Mesenchymal stem cell (in vitro differentiated cells and primary cell): Measurements from ENCODE around the gene CFAP157.

Experiments used
- DNase-seq: peaks from one replicate; pipeline ENCODE4 v3.0.0-alpha.2; 2013
- H2AFZ ChIP-seq: one replicate; pipeline ENCODE4 v1.6.1; 2013; ENCODE audit warnings: low read depth, mild to moderate bottlenecking, control low read depth, inconsistent platforms, low read length, moderate library complexity
- H2AK5ac ChIP-seq: 2 replicates; pipeline ENCODE4 v1.6.1; 2013; ENCODE audit warnings: low read length, moderate library complexity, mild to moderate bottlenecking, inconsistent platforms; ENCODE audit not compliant: severe bottlenecking
- H2BK120ac ChIP-seq: one replicate; pipeline ENCODE4 v1.6.1; 2013; ENCODE audit warnings: low read depth, mild to moderate bottlenecking, inconsistent platforms, low read length, moderate library complexity
- H2BK12ac ChIP-seq, 2 experiments: one replicate each; pipeline ENCODE4 v1.6.1; 2013; ENCODE audit warnings: inconsistent platforms in 2 of 2, low read length in 2 of 2, mild to moderate bottlenecking in 2 of 2, moderate library complexity in 2 of 2, control low read depth in 1 of 2
- H2BK15ac ChIP-seq: one replicate; pipeline ENCODE4 v1.6.1; 2013; ENCODE audit warnings: mild to moderate bottlenecking, low read depth, inconsistent platforms; ENCODE audit not compliant: poor library complexity, severe bottlenecking
- H2BK5ac ChIP-seq: 2 replicates; pipeline ENCODE4 v1.6.1; 2013; ENCODE audit warnings: low read depth, mild to moderate bottlenecking, low read length, control low read depth, inconsistent platforms; ENCODE audit not compliant: poor library complexity, severe bottlenecking
- H3K14ac ChIP-seq, 2 experiments: one replicate each; pipeline ENCODE4 v1.6.1; 2013; ENCODE audit warnings: inconsistent platforms in 2 of 2, low read length in 2 of 2, control low read depth in 1 of 2, mild to moderate bottlenecking in 1 of 2, moderate library complexity in 1 of 2
- H3K18ac ChIP-seq, 2 experiments: one replicate each; pipeline ENCODE4 v1.6.1; 2013; ENCODE audit warnings: inconsistent platforms in 2 of 2, low read length in 2 of 2, control low read depth in 1 of 2, low read depth in 1 of 2, mild to moderate bottlenecking in 1 of 2
- H3K23ac ChIP-seq, 2 experiments: one replicate each; pipeline ENCODE4 v1.6.1; 2013; ENCODE audit warnings: inconsistent platforms in 2 of 2, low read length in 2 of 2, mild to moderate bottlenecking in 2 of 2, moderate library complexity in 2 of 2, control low read depth in 1 of 2
- H3K27ac ChIP-seq: 2 replicates; pipeline ENCODE4 v1.5.1; 2013; ENCODE audit warnings: mild to moderate bottlenecking, moderate library complexity, low read length, control low read depth, inconsistent platforms; ENCODE audit not compliant: poor library complexity, severe bottlenecking
- H3K27me3 ChIP-seq, 2 experiments: 2 replicates each; pipeline versions ENCODE4 v1.6.1 to v1.7.0; 2013; ENCODE audit warnings: low read length in 2 of 2, mild to moderate bottlenecking in 2 of 2, moderate library complexity in 2 of 2, control low read depth in 1 of 2, inconsistent platforms in 1 of 2; ENCODE audit not compliant: control insufficient read depth in 1 of 2, insufficient read depth in 1 of 2
- H3K36me3 ChIP-seq, 2 experiments: 2 replicates each; pipeline versions ENCODE4 v1.6.1 to v1.7.0; 2013; ENCODE audit warnings: low read length in 2 of 2, control low read depth in 1 of 2, inconsistent platforms in 1 of 2, low read depth in 1 of 2, mild to moderate bottlenecking in 1 of 2; ENCODE audit not compliant: insufficient read depth in 2 of 2, control insufficient read depth in 1 of 2
- H3K4ac ChIP-seq, 2 experiments: one replicate each; pipeline ENCODE4 v1.6.1; 2013; ENCODE audit warnings: inconsistent platforms in 2 of 2, low read length in 2 of 2, mild to moderate bottlenecking in 2 of 2, moderate library complexity in 2 of 2, control low read depth in 1 of 2, low read depth in 1 of 2
- H3K4me1 ChIP-seq: 2 replicates; pipeline ENCODE4 v1.6.1; 2013; ENCODE audit warnings: low read depth, low read length, control low read depth; ENCODE audit not compliant: control insufficient read depth, insufficient read depth
- H3K4me2 ChIP-seq: 2 replicates; pipeline ENCODE4 v1.6.1; 2013; ENCODE audit warnings: low read length, mild to moderate bottlenecking, inconsistent platforms; ENCODE audit not compliant: poor library complexity, severe bottlenecking
- H3K4me3 ChIP-seq, 2 experiments: 2 replicates each; pipeline versions ENCODE4 v1.5.1 to v1.7.0; 2013; ENCODE audit warnings: low read length in 2 of 2, mild to moderate bottlenecking in 2 of 2, control low read depth in 1 of 2, low read depth in 1 of 2; ENCODE audit not compliant: insufficient read depth in 1 of 2
- H3K79me1 ChIP-seq: replicated peaks from 2 replicates; pipeline ENCODE4 v1.6.1; 2013; ENCODE audit warnings: mild to moderate bottlenecking, control low read depth, low read length, inconsistent platforms; ENCODE audit not compliant: poor library complexity, severe bottlenecking
- H3K9ac ChIP-seq: 2 replicates; pipeline ENCODE4 v1.7.0; 2013; ENCODE audit warnings: mild to moderate bottlenecking, low read length, moderate library complexity
- H3K9me3 ChIP-seq: 2 replicates; pipeline ENCODE4 v1.7.0; 2013; ENCODE audit warnings: mild to moderate bottlenecking, low read length; ENCODE audit not compliant: control insufficient read depth
- H4K8ac ChIP-seq: one replicate; pipeline ENCODE4 v1.6.1; 2013; ENCODE audit warnings: inconsistent platforms, mild to moderate bottlenecking, low read length, moderate library complexity
- H4K91ac ChIP-seq: one replicate; pipeline ENCODE4 v1.6.1; 2013; ENCODE audit warnings: mild to moderate bottlenecking, low read length, inconsistent platforms
- WGBS: methylation state at CpG from one replicate; pipeline ENCODE4 v1.1.7; 2013; ENCODE audit warnings: mixed read lengths; 5-methylcytosine and 5-hydroxymethylcytosine counted together

CFAP157 gene

GRCh38 chr9:127720031-127720864 lies 13.5 kb downstream of the CFAP157 start:
- Histone ChIP-seq H4K91ac (peak overlapping the region; percentile 29), H3K9me3 (no peaks in the 10 kb centered on the region)

GRCh38 chr9:127720865-127721227 lies 14.1 kb downstream of the CFAP157 start:
- H2BK15ac ChIP-seq = no peak overlapping the region
- no peak overlapping the region for H3K4ac ChIP-seq
- H3K9ac ChIP-seq = no peak overlapping the region
- no peak overlapping the region for H3K23ac ChIP-seq
- H3K18ac ChIP-seq = no peak overlapping the region
- no peak overlapping the region for H2BK5ac ChIP-seq
- no peak overlapping the region for H3K14ac ChIP-seq
- H2AK5ac ChIP-seq = no peak overlapping the region
- H4K8ac ChIP-seq = no peak overlapping the region
- no peak for DNase-seq
- H4K91ac ChIP-seq = no peak overlapping the region
- H2BK12ac ChIP-seq = peak overlapping the region in 1 of 2 experiments; percentile 21
- peaks cover 18% of the 10 kb centered on the region for H3K4me1 ChIP-seq
- H3K27ac ChIP-seq = no peak overlapping the region
- H3K4me3 ChIP-seq = no peak overlapping the region
- H3K36me3 ChIP-seq = no peaks in the 10 kb centered on the region
- H3K79me1 ChIP-seq = no peaks in the 10 kb centered on the region
- no peak overlapping the region for H2AFZ ChIP-seq
- no peak overlapping the region for H3K4me2 ChIP-seq
- no peak overlapping the region for H2BK120ac ChIP-seq
- H3K9me3 ChIP-seq = no peaks in the 10 kb centered on the region
- peaks cover 0 to 3% of the 10 kb centered on the region in 2 experiments for H3K27me3 ChIP-seq

More at GRCh38 chr9:127720031-127720864, 13.5 kb downstream of the CFAP157 start:
- Histone ChIP-seq H3K27ac (no peak overlapping the region), H3K27me3 (peaks cover 0 to 3% of the 10 kb centered on the region in 2 experiments), H3K14ac (peak overlapping the region in 1 of 2 experiments; percentile 69), H4K8ac (no peak overlapping the region), H2BK15ac (no peak overlapping the region), H2AFZ (no peak overlapping the region), H3K23ac (peak overlapping the region in 1 of 2 experiments; percentile 35), H2BK12ac (no peak overlapping the region), H3K4me2 (no peak overlapping the region), H3K36me3 (no peaks in the 10 kb centered on the region), H3K4me3 (no peak overlapping the region), H2AK5ac (no peak overlapping the region), H3K79me1 (no peaks in the 10 kb centered on the region), H2BK5ac (no peak overlapping the region), H3K4ac (no peak overlapping the region), H3K9ac (no peak overlapping the region), H3K4me1 (peaks cover 18% of the 10 kb centered on the region), H3K18ac (no peak overlapping the region), H2BK120ac (no peak overlapping the region)
- WGBS = 87% methylated on average over 12 of the region's 12 CpGs
- DNase-seq = no peak

- H3K27me3 ChIP-seq = peaks cover 0 to 3% of the 10 kb centered on the region in 2 experiments
- H3K9me3 ChIP-seq = no peaks in the 10 kb centered on the region
- H3K4me3 ChIP-seq = no peak overlapping the region
- H3K14ac ChIP-seq = no peak overlapping the region
- no peak overlapping the region for H3K4ac ChIP-seq
- no peak overlapping the region for H3K18ac ChIP-seq
- 55% methylated on average over 11 of the region's 11 CpGs for WGBS
- H4K91ac ChIP-seq = no peak overlapping the region
- no peak overlapping the region for H3K23ac ChIP-seq
- no peak overlapping the region for H2BK5ac ChIP-seq
- no peak overlapping the region for H2AFZ ChIP-seq
- no peak overlapping the region for H2AK5ac ChIP-seq
- no peak overlapping the region for H4K8ac ChIP-seq
- no peak for DNase-seq
- peaks cover 13% of the 10 kb centered on the region for H3K4me1 ChIP-seq
- H2BK15ac ChIP-seq = no peak overlapping the region
- H2BK120ac ChIP-seq = no peak overlapping the region
- H3K36me3 ChIP-seq = no peaks in the 10 kb centered on the region
- H2BK12ac ChIP-seq = no peak overlapping the region
- no peak overlapping the region for H3K27ac ChIP-seq
- H3K4me2 ChIP-seq = no peak overlapping the region
- no peak overlapping the region for H3K9ac ChIP-seq
- H3K79me1 ChIP-seq = no peaks in the 10 kb centered on the region
Observed at GRCh38 chr9:127721391-127721821, 14.6 kb downstream of the CFAP157 start.

GRCh38 chr9:127722055-127722745 lies 15.4 kb downstream of the CFAP157 start:
- H2BK15ac ChIP-seq = no peak overlapping the region
- no peak overlapping the region for H3K4me3 ChIP-seq
- no peak overlapping the region for H4K8ac ChIP-seq
- no peak overlapping the region for H2BK5ac ChIP-seq
- H3K27ac ChIP-seq = no peak overlapping the region
- H2AK5ac ChIP-seq = no peak overlapping the region
- H2AFZ ChIP-seq = no peak overlapping the region
- no peak overlapping the region for H3K18ac ChIP-seq
- DNase-seq = no peak
- no peaks in the 10 kb centered on the region for H3K79me1 ChIP-seq
- WGBS = 85% methylated on average over 12 of the region's 12 CpGs
- no peak overlapping the region for H3K9ac ChIP-seq
- H3K9me3 ChIP-seq = no peaks in the 10 kb centered on the region
- H2BK12ac ChIP-seq = no peak overlapping the region
- peaks cover 0 to 3% of the 10 kb centered on the region in 2 experiments for H3K27me3 ChIP-seq
- peaks cover 11% of the 10 kb centered on the region for H3K4me1 ChIP-seq
- H3K4me2 ChIP-seq = no peak overlapping the region
- H2BK120ac ChIP-seq = no peak overlapping the region
- no peak overlapping the region for H3K4ac ChIP-seq
- H4K91ac ChIP-seq = no peak overlapping the region
- H3K23ac ChIP-seq = no peak overlapping the region
- H3K36me3 ChIP-seq = no peaks in the 10 kb centered on the region
- peak overlapping the region in 1 of 2 experiments; percentile 35 for H3K14ac ChIP-seq
